Smooth muscle cell of the pulmonary artery (primary cell): ENCODE data around the gene DXO. TPM values are rescaled to one million over a fixed set of nuclear protein-coding genes. Genes with fewer than 3 reads are reported as not detected.

ENCODE experiments used
- total RNA-seq: library from RNA; depleted of rRNA; stranded (reverse); fragments of >200 nt; gene quantifications from 2 replicates; pipeline ENCODE4 v1.2.3, GENCODE V29; 2014

DXO gene
- 10.8 and 15.1 TPM in 2 replicates for total RNA-seq

DNA sequence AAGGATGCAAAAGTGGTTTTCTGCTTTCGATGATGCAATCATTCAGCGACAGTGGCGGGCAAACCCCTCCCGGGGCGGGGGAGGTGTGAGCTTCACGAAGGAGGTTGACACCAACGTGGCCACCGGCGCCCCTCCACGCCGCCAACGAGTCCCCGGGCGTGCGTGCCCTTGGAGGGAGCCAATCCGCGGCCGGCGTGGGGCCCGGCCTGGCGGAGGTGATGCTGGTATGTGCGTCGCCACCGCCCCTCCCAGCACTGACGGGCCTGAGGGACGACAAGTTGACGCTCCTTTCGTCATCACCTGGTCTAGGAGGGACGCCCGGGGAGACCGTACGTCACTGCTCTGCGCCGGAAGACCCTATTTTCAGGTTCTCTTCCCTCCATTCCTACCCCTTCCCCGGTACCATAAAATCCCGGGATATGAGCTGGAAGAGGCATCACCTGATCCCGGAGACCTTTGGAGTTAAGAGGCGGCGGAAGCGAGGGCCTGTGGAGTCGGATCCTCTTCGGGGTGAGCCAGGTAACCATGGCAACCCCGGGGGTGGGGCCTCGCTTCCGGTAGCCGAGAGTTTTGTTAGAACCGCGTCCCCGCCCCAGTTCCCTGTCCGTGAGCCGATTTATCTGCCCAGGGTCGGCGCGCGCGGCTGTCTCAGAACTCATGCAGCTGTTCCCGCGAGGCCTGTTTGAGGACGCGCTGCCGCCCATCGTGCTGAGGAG lies at the start of gene DXO:
TSS of gene DXO (minus strand) at position 146 of the 716 bp plus-strand sequence. CDS start 463 bp downstream, outside the sequence.

DNA sequence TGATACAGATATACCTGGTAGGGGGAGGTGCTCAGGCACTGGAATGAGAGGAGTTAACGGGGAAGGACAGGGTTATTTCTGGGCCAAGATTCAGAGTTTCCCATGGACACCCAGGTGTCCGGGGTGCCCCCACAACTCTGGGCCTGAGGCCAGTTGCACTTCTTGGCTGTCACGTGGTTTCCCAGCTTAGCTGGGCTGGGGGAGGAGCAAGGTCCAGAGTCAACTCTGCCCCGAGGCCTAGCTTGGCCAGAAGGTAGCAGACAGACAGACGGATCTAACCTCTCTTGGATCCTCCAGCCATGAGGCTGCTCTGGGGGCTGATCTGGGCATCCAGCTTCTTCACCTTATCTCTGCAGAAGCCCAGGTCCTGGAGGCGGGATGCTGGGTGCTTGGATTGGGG lies 42.6 kb upstream of the DXO start, which contains the start of gene C4B:
TSS of gene C4B (plus strand) at position 249 of the 400 bp plus-strand sequence. CDS start at position 300, 51 bp downstream.

DNA sequence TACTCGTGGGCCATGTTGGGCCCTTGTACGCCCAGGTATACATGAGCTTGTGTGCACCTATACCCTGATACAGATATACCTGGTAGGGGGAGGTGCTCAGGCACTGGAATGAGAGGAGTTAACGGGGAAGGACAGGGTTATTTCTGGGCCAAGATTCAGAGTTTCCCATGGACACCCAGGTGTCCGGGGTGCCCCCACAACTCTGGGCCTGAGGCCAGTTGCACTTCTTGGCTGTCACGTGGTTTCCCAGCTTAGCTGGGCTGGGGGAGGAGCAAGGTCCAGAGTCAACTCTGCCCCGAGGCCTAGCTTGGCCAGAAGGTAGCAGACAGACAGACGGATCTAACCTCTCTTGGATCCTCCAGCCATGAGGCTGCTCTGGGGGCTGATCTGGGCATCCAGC lies 9.8 kb upstream of the DXO start, which contains the start of gene C4A:
TSS of gene C4A (plus strand) at position 314 of the 400 bp plus-strand sequence. CDS start at position 365, 51 bp downstream.

DNA sequence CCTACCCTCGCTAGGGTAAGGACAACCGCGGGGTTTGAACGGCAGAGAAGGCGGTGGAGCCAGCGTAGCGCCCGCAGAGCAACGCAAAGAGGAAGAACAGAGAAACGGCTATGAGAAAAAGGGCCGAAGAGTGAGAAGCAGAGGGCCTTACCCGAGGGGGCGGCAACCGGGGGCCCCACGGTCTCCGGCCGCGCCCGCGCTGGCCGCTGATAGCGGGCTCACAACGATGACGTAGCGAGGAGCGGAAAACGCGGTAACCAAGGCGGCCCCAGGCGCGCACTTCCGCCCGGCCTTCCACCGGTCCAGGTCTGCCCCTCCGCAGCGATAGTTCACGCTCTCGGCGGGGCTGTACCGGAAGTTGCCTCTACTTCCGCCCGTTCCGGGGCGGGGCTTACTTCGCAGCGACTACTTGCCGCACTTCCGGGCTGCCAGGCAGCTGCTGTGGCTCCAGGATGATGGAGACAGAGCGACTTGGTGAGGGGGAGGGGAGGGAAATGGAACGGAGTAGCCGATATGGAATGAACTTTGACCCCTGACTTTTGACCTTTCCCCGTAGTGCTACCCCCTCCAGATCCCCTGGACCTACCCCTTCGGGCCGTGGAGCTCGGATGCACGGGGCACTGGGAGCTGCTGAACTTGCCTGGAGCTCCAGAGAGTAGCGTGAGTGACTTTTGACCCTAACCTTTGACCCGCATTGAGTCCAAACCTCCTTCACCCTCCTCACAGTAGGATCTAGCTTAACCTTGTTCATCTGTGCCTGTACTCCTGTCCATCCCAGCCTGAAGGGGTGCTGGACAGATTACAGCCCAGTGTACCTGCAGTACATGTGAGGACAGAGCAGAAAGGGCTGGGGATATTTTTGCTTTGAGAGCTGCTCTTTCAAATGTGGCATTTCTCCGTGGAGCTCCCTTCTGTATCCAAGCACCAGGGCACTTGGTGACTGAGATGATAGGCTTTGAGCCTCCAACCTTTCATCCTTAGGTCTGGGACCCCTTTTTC lies 12.9 kb downstream of the DXO start, which contains the start of the genes NELFE and SKIC2:
TSS of gene NELFE (minus strand) at position 231 of the 999 bp plus-strand sequence. CDS start 525 bp downstream, outside the sequence.
TSS of gene SKIC2 (plus strand) at position 435 of the 999 bp plus-strand sequence. CDS start at position 453, 18 bp downstream.

DNA sequence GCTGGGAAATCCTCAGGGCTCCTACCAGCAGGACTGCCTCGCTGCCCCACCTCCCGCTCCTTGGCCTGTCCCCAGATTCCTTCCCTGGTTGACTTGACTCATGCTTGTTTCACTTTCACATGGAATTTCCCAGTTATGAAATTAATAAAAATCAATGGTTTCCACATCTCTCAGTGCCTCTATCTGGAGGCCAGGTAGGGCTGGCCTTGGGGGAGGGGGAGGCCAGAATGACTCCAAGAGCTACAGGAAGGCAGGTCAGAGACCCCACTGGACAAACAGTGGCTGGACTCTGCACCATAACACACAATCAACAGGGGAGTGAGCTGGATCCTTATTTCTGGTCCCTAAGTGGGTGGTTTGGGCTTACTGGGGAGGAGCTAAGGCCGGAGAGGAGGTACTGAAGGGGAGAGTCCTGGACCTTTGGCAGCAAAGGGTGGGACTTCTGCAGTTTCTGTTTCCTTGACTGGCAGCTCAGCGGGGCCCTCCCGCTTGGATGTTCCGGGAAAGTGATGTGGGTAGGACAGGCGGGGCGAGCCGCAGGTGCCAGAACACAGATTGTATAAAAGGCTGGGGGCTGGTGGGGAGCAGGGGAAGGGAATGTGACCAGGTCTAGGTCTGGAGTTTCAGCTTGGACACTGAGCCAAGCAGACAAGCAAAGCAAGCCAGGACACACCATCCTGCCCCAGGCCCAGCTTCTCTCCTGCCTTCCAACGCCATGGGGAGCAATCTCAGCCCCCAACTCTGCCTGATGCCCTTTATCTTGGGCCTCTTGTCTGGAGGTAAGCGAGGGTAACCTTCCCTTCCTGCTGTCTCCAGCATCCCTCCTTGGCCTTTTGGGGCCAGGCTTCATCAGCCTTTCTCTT lies 26.2 kb downstream of the DXO start, which contains the start of gene CFB:
TSS of gene CFB (plus strand) at position 589 of the 863 bp plus-strand sequence. CDS start at position 716, 127 bp downstream.

DNA sequence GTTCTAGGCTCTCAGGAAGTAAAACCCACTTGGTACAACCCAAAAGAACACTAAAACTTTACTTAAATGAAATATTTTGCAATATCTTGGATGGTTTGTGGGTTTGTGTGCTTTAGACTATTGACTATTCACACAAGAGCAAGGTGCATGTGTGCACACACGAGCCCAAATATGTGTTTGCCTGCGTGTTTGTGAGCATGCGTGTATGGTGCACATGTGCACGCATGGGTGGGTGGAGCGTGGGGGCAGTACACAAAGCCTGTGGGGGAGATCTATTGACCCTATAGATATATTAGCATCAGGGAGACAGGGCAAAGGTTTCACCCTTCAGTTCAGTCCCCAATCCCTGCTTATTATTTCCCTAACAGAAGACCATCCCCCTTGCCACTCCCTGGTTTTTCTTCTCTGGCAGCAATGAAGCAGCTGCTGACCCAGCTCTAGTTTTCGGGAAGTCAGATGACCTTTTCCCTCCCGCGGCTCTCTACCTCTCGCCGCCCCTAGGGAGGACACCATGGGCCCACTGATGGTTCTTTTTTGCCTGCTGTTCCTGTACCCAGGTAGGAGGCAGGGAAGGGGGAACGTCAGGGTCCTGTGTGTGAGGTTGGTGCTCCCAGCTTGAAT lies 44.6 kb downstream of the DXO start, which contains the start of gene C2:
TSS of gene C2 (plus strand) at position 476 of the 621 bp plus-strand sequence. CDS start at position 512, 36 bp downstream.

Other genes starting within 250 kb of the DXO start
- gene MPIG6B, start 248.8 kb downstream of the DXO start, total RNA-seq: not detected in 2 replicates
- 66.1 and 86.1 TPM in 2 replicates for gene DDAH2, start 242.8 kb downstream of the DXO start, total RNA-seq
- 417 and 463 TPM in 2 replicates for gene CLIC1, start 235.6 kb downstream of the DXO start, total RNA-seq
- gene MSH5, start 232.1 kb downstream of the DXO start, total RNA-seq: 3.8 and 6.6 TPM in 2 replicates
- gene SAPCD1, start 209.5 kb downstream of the DXO start, total RNA-seq: 0.78 and 0.79 TPM in 2 replicates
- gene VWA7, start 194.8 kb downstream of the DXO start, total RNA-seq: 0.26 and 0.46 TPM in 2 replicates
- 50.8 and 109 TPM in 2 replicates for gene VARS1, start 176.4 kb downstream of the DXO start, total RNA-seq
- gene LSM2, start 165.2 kb downstream of the DXO start, total RNA-seq: 16.7 and 16.9 TPM in 2 replicates
- gene HSPA1L, start 156.9 kb downstream of the DXO start, total RNA-seq: 1.9 and 2.2 TPM in 2 replicates
- gene HSPA1A, start 156.6 kb downstream of the DXO start, total RNA-seq: 133 and 166 TPM in 2 replicates
- gene HSPA1B, start 144.4 kb downstream of the DXO start, total RNA-seq: 113 and 154 TPM in 2 replicates
- gene NEU1, start 109.3 kb downstream of the DXO start, total RNA-seq: 75.7 and 102 TPM in 2 replicates
- gene SLC44A4, start 93.1 kb downstream of the DXO start, total RNA-seq: 0.20 TPM in 1 of 2 replicates, not detected in the other
- gene EHMT2, start 74.4 kb downstream of the DXO start, total RNA-seq: 57.3 and 69.7 TPM in 2 replicates
- 7.6 and 9.8 TPM in 2 replicates for gene ZBTB12, start 70.1 kb downstream of the DXO start, total RNA-seq
- gene C2, start 44.4 kb downstream of the DXO start, total RNA-seq: 1.7 and 4.7 TPM in 2 replicates
- gene CFB, start 26.0 kb downstream of the DXO start, total RNA-seq: 49.7 and 81.0 TPM in 2 replicates
- 78.7 and 86.4 TPM in 2 replicates for gene NELFE, start 13.2 kb downstream of the DXO start, total RNA-seq
- gene SKIC2, start 13.0 kb downstream of the DXO start, total RNA-seq: 66.7 and 73.4 TPM in 2 replicates
- gene C4A, start 9.9 kb upstream of the DXO start, total RNA-seq: 9.4 and 12.3 TPM in 2 replicates
- gene C4B, start 42.7 kb upstream of the DXO start, total RNA-seq: 8.4 and 12.6 TPM in 2 replicates
- 0.20 and 0.26 TPM in 2 replicates for gene CYP21A2, start 66.3 kb upstream of the DXO start, total RNA-seq
- 9.8 and 66.7 TPM in 2 replicates for gene TNXB, start 137.2 kb upstream of the DXO start, total RNA-seq
- gene ATF6B, start 156.1 kb upstream of the DXO start, total RNA-seq: 23.8 and 27.5 TPM in 2 replicates
- 3.0 and 3.5 TPM in 2 replicates for gene FKBPL, start 158.2 kb upstream of the DXO start, total RNA-seq
- 0.36 and 0.39 TPM in 2 replicates for gene PRRT1, start 179.8 kb upstream of the DXO start, total RNA-seq
- 62.9 and 78.8 TPM in 2 replicates for gene PPT2, start 182.0 kb upstream of the DXO start, total RNA-seq
- gene EGFL8, start 192.5 kb upstream of the DXO start, total RNA-seq: 1.4 and 1.5 TPM in 2 replicates
- gene AGPAT1, start 203.9 kb upstream of the DXO start, total RNA-seq: 37.7 and 39.3 TPM in 2 replicates
- 20.5 and 26.7 TPM in 2 replicates for gene RNF5, start 206.3 kb upstream of the DXO start, total RNA-seq
- 0.30 and 0.33 TPM in 2 replicates for gene AGER, start 212.1 kb upstream of the DXO start, total RNA-seq
- 38.8 and 45.9 TPM in 2 replicates for gene PBX2, start 218.1 kb upstream of the DXO start, total RNA-seq
- gene GPSM3, start 220.5 kb upstream of the DXO start, total RNA-seq: 1.5 and 1.7 TPM in 2 replicates